ENCODE data around the gene EED. TPM values are rescaled to one million over a fixed set of nuclear protein-coding genes. Genes with fewer than 3 reads are reported as not detected.

The EED gene
- total and polyA plus RNA-seq, 9 of the 15 experiments (the other 6 are each of a cell fraction or from before 2014, with no cell fraction given) = 33.0 to 110 (median 55.1) TPM

GRCh38 chr11:86196085-86196696, 48.4 kb upstream of the EED start (continued):
- no peak for TF ChIP-seq GMEB1 (CRISPR knock-in tag; IDR thresholded peaks at IDR 0.05)
- TF ChIP-seq SMARCE1 (IDR thresholded peaks at IDR 0.05) = peak; percentile 42
- no peak for TF ChIP-seq MAFF (IDR thresholded peaks at IDR 0.05; ENCODE audit: low read length)
- no peak for TF ChIP-seq MCM7 (IDR thresholded peaks at IDR 0.05)
- TF ChIP-seq KAT2B (IDR thresholded peaks at IDR 0.05; ENCODE audit: low read depth, low read length) = no peak
- TF ChIP-seq PML (IDR thresholded peaks at IDR 0.05; ENCODE audit: low read length) = no peak
- no peak for TF ChIP-seq E2F8 (IDR thresholded peaks at IDR 0.05; ENCODE audit: low read depth, partially characterized antibody)
- no peak for TF ChIP-seq GTF2F1 (IDR thresholded peaks at IDR 0.05; ENCODE audit: low read depth, low read length)
- no peak for TF ChIP-seq ELF4 (CRISPR knock-in tag; IDR thresholded peaks at IDR 0.05)
- no peak for TF ChIP-seq EWSR1 (IDR thresholded peaks at IDR 0.05; ENCODE audit: borderline replicate concordance, low read depth, partially characterized antibody)
- TF ChIP-seq ZNF263 (CRISPR knock-in tag; IDR thresholded peaks at IDR 0.05; ENCODE audit: borderline replicate concordance) = no peak; the same call in 1 of the 2 replicates
- TF ChIP-seq NFATC3 (IDR thresholded peaks at IDR 0.05) = no peak
- no peak for TF ChIP-seq CBFA2T3 (IDR thresholded peaks at IDR 0.05)
- TF ChIP-seq ZBTB43 (CRISPR knock-in tag; IDR thresholded peaks at IDR 0.05) = no peak
- TF ChIP-seq ZFP36 (IDR thresholded peaks at IDR 0.05; ENCODE audit: low read depth, low read length, partially characterized antibody) = no peak
- TF ChIP-seq FOSL1 (tag; conservative IDR thresholded peaks at IDR 0.05) = peak; percentile 58
- no peak for TF ChIP-seq PYGO2 (tag; IDR thresholded peaks at IDR 0.05)
- no peak for TF ChIP-seq ETS1 (conservative IDR thresholded peaks at IDR 0.05; ENCODE audit: control insufficient read depth, low read depth, low read length)
- no peak for TF ChIP-seq ZNF785 (CRISPR knock-in tag; IDR thresholded peaks at IDR 0.05)
- TF ChIP-seq THAP12 (CRISPR knock-in tag; IDR thresholded peaks at IDR 0.05) = no peak
